A549 treated with dexamethasone at 1 μM for 4 hours (cell line): ENCODE data around the gene FRG1. TPM values are rescaled to one million over a fixed set of nuclear protein-coding genes. Genes with fewer than 3 reads are reported as not detected.

Source experiments
- total RNA-seq: library from RNA; stranded (reverse); fragments of 200-300 nt; extraction: Qiagen RNA extraction; gene quantifications from 5 replicates; pipeline ENCODE4 v1.2.3, GENCODE V29; 2022

Gene FRG1
- 37.2 to 44.6 TPM (median 39.6 TPM) in 5 replicates for total RNA-seq

DNA sequence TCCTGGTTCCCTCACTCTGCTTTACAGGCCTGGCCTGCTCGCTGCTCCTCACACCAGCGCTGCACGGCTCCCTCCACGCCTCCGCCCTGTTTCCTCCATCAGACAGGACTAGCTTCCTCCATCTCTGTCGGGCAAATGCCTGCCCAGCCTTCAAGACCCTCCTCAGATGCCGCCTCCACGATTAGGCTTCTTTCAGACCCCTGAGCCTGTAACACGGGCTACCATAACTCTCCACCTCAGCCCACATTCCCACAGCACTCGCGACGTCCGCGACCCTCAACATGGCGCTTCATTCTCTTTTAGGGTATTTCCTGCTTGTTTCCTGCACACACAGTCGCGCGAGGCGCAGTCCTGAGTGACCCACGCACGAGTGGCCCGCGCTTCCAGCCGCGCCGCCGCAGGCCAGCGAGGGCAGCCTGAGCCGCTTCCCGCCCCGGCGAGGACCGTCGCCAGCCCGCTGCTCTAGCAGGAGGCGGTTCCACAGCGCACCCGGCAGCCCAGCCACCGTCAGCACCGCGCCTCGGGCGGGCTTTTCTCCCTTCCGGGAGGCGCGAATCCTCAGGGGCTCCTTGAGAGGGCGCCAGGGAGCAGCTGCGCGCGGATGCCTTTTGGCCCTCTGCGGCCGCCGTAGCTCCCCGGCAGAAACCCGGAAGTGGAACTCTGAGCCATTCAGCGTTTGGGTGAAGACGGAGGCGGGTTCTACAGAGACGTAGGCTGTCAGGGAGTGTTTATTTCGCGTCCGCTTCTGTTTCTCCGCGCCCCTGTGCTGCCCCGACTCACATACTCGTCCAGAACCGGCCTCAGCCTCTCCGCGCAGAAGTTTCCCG, at the start of gene FRG1:
FRG1 (plus strand) TSS at position 695 of the 827 bp plus-strand sequence. CDS start 138 bp downstream, outside the sequence.

Other genes starting within 250 kb of the FRG1 start
- gene FRG2, start 86.4 kb downstream of the FRG1 start, total RNA-seq: 0.05 to 0.08 TPM (median 0.07 TPM) in 3 of 5 replicates, not detected in the others
- gene DBET, start 123.6 kb downstream of the FRG1 start, total RNA-seq: not detected in 5 replicates
- not detected in 5 replicates for gene DUX4, start 232.9 kb downstream of the FRG1 start, total RNA-seq